ENCODE measurements around the gene CBX4. TPM values are rescaled to one million over a fixed set of nuclear protein-coding genes. Genes with fewer than 3 reads are reported as not detected.

CBX4 gene
- total RNA-seq, 4 donors from 2014 or later = 6.7 to 11.5 (median 10.0) TPM

GRCh38 chr17:79788989-79789942 lies 50.0 kb downstream of the CBX4 start:
- no peak for ATAC-seq
- Histone ChIP-seq H3K4me1 (peaks cover 0 to 49% (median 20%) of the 10 kb centered on the region in 3 donors), H3K27me3 (peaks cover 100% of the 10 kb centered on the region), H3K36me3 (peaks cover 0 to 5% of the 10 kb centered on the region in 2 donors), H3K4me3 (peak overlapping the region in 1 of 2 donors; percentile 5), H3K27ac (no peak overlapping the region), H3K9me3 (no peaks in the 10 kb centered on the region)
- 53 to 75% methylated on average over 3 to 9 of the region's 52 CpGs for WGBS, 2 donors (ENCODE audit: low coverage in 1 of 2)
- TF ChIP-seq POLR2AphosphoS5 (IDR thresholded peaks at IDR 0.05) (no peak), POLR2A (IDR thresholded peaks at IDR 0.05) (no peak), CTCF (IDR thresholded peaks at IDR 0.05) (no peak), EP300 (IDR thresholded peaks at IDR 0.05) (no peak)

- no peak for ATAC-seq
- Histone ChIP-seq H3K4me3 (no peak overlapping the region), H3K9me3 (no peaks in the 10 kb centered on the region), H3K4me1 (peaks cover 0 to 42% (median 20%) of the 10 kb centered on the region in 3 donors), H3K36me3 (peaks cover 0 to 11% of the 10 kb centered on the region in 2 donors), H3K27me3 (peaks cover 100% of the 10 kb centered on the region), H3K27ac (no peak overlapping the region)
- no peak for TF ChIP-seq POLR2A (IDR thresholded peaks at IDR 0.05)
- no peak for TF ChIP-seq EP300 (IDR thresholded peaks at IDR 0.05)
- no peak for TF ChIP-seq CTCF (IDR thresholded peaks at IDR 0.05)
- TF ChIP-seq POLR2AphosphoS5 (IDR thresholded peaks at IDR 0.05) = no peak
- WGBS, 2 donors (ENCODE audit: low coverage in 1 of 2) = 65 to 74% methylated on average over 5 of the region's 5 CpGs
Measured at GRCh38 chr17:79788455-79788854, 50.8 kb downstream of the CBX4 start.

- H3K27me3 ChIP-seq = peaks cover 100% of the 10 kb centered on the region
- TF ChIP-seq CTCF (IDR thresholded peaks at IDR 0.05) = no peak
- no peak for TF ChIP-seq POLR2AphosphoS5 (IDR thresholded peaks at IDR 0.05)
- no peak for TF ChIP-seq EP300 (IDR thresholded peaks at IDR 0.05)
- no peak for TF ChIP-seq POLR2A (IDR thresholded peaks at IDR 0.05)
- H3K4me3 ChIP-seq = no peak overlapping the region
- H3K27ac ChIP-seq = no peak overlapping the region
- peaks cover 0 to 11% of the 10 kb centered on the region in 2 donors for H3K36me3 ChIP-seq
- no peaks in the 10 kb centered on the region for H3K9me3 ChIP-seq
- peaks cover 0 to 28% (median 12%) of the 10 kb centered on the region in 3 donors for H3K4me1 ChIP-seq
- no peak for ATAC-seq
- WGBS, 2 donors (ENCODE audit: low coverage in 1 of 2) = 87 to 90% methylated on average over 1 to 3 of the region's 12 CpGs
Measured at GRCh38 chr17:79786930-79787643, 52.2 kb downstream of the CBX4 start.

- Histone ChIP-seq H3K4me1 (peaks cover 0 to 19% (median 9%) of the 10 kb centered on the region in 3 donors), H3K27me3 (peaks cover 99% of the 10 kb centered on the region), H3K4me3 (no peak overlapping the region), H3K36me3 (peaks cover 0 to 11% of the 10 kb centered on the region in 2 donors), H3K27ac (no peak overlapping the region), H3K9me3 (no peaks in the 10 kb centered on the region)
- TF ChIP-seq POLR2A (IDR thresholded peaks at IDR 0.05) = no peak
- no peak for TF ChIP-seq CTCF (IDR thresholded peaks at IDR 0.05)
- no peak for ATAC-seq
- WGBS, 2 donors (ENCODE audit: low coverage in 1 of 2) = 100% methylated on average over 1 of the region's 15 CpGs; no CpG with 5 or more reads in 1 of the 2 donors
Measured at GRCh38 chr17:79785900-79786810, 53.1 kb downstream of the CBX4 start.

Data from gastroesophageal sphincter (tissue), 4 donors.